Body of pancreas (tissue), 4 donors: ENCODE data around the gene PFKL. TPM values are rescaled to one million over a fixed set of nuclear protein-coding genes. Genes with fewer than 3 reads are reported as not detected.

Experiments
- ATAC-seq: fragments of 150-250 bp; one replicate; pipeline ENCODE4 v1.9.1; 2016
- DNase-seq, 4 donors: peaks; one replicate each; pipeline ENCODE4 v3.0.0-alpha.2; 2019
- H3K27ac ChIP-seq, 4 donors: fragments of 200-600 bp; sonication (generic); 1 replicate in 3 of 4; 2 replicates in 1 of 4; pipeline versions ENCODE4 v1.5.1 to v1.6.1; 2016 to 2019; ENCODE audit warnings: mild to moderate bottlenecking in 1 of 4, mixed read lengths in 1 of 4, moderate library complexity in 1 of 4
- H3K27me3 ChIP-seq, 2 donors: fragments of 200-600 bp; sonication (generic); one replicate each; pipeline ENCODE4 v1.6.0; 2016; ENCODE audit warnings: mild to moderate bottlenecking in 1 of 2
- H3K36me3 ChIP-seq, 2 donors: fragments of 200-600 bp; sonication (generic); replicated peaks in 1 of 2; 2 replicates each; pipeline ENCODE4 v1.5.1; 2016; ENCODE audit warnings: low read depth in 2 of 2; ENCODE audit not compliant: insufficient read depth in 1 of 2
- H3K4me1 ChIP-seq: fragments of 200-600 bp; sonication (generic); one replicate; pipeline ENCODE4 v1.6.0; 2016
- H3K4me3 ChIP-seq, 2 donors: fragments of 200-600 bp; sonication (generic); 1 replicate in 1 of 2; 2 replicates in 1 of 2; pipeline ENCODE4 v1.5.1; 2016 to 2019
- H3K9me3 ChIP-seq, 3 donors: fragments of 200-600 bp; sonication (generic); 1 replicate in 2 of 3; 2 replicates in 1 of 3; pipeline ENCODE4 v1.5.1; 2016
- CTCF ChIP-seq, 7 experiments: fragments of 450-650 bp in 4 of 7; fragments of 200-600 bp in 3 of 7; sonication (generic) in 3 of 7; IDR thresholded peaks; one replicate each; pipeline ENCODE4 v1.5.1; 2016 to 2019; ENCODE audit warnings: antibody characterized with exemption in 7 of 7
- POLR2A ChIP-seq, 3 donors: fragments of 450-650 bp; IDR thresholded peaks; one replicate each; pipeline ENCODE4 v1.6.1; 2016; ENCODE audit warnings: antibody characterized with exemption in 3 of 3, mild to moderate bottlenecking in 2 of 3
- WGBS, 2 donors: methylation state at CpG; one replicate each; pipeline ENCODE4 v1.1.5; 2017; 5-methylcytosine and 5-hydroxymethylcytosine counted together
- intact Hi-C: fragments of 100-400 bp; cut with DNase I; formaldehyde crosslinking; loops from one replicate; pipeline ENCODE4 v1.15.1; 2023
- total RNA-seq, 2 donors: library from RNA; depleted of rRNA; stranded (reverse); fragments of >200 nt; gene quantifications; one replicate each; pipeline ENCODE4 v1.1.0, GENCODE V29; 2016

Gene PFKL
- total RNA-seq, 2 donors from 2014 or later, result 56.8 to 104 TPM

- Histone ChIP-seq H3K4me3 (no peak overlapping the region), H3K4me1 (peaks cover 15% of the 10 kb centered on the region), H3K27me3 (no peaks in the 10 kb centered on the region), H3K9me3 (no peaks in the 10 kb centered on the region), H3K27ac (no peak overlapping the region), H3K36me3 (no peaks in the 10 kb centered on the region)
- WGBS, 2 donors, result 50 to 67% methylated on average over 9 to 13 of the region's 14 CpGs
- DNase-seq, result no peak
- TF ChIP-seq POLR2A (IDR thresholded peaks at IDR 0.05) (no peak), CTCF (IDR thresholded peaks at IDR 0.05) (no peak)
- ATAC-seq, result no peak
- intact Hi-C loops, result no loop called here
Measured at GRCh38 chr21:44295163-44295573, 4.7 kb upstream of the PFKL start.

GRCh38 chr21:44295646-44296045 lies 4.2 kb upstream of the PFKL start:
- TF ChIP-seq POLR2A (IDR thresholded peaks at IDR 0.05), result no peak
- TF ChIP-seq CTCF (IDR thresholded peaks at IDR 0.05), result no peak
- Histone ChIP-seq H3K36me3 (no peaks in the 10 kb centered on the region), H3K9me3 (no peaks in the 10 kb centered on the region), H3K4me3 (no peak overlapping the region), H3K4me1 (peaks cover 17% of the 10 kb centered on the region), H3K27me3 (no peaks in the 10 kb centered on the region), H3K27ac (no peak overlapping the region)
- intact Hi-C loops, result no loop called here
- no peak for DNase-seq
- ATAC-seq, result no peak
- 66% methylated on average over 10 of the region's 10 CpGs; no CpG with 5 or more reads in 1 of the 2 donors for WGBS, 2 donors

DNA sequence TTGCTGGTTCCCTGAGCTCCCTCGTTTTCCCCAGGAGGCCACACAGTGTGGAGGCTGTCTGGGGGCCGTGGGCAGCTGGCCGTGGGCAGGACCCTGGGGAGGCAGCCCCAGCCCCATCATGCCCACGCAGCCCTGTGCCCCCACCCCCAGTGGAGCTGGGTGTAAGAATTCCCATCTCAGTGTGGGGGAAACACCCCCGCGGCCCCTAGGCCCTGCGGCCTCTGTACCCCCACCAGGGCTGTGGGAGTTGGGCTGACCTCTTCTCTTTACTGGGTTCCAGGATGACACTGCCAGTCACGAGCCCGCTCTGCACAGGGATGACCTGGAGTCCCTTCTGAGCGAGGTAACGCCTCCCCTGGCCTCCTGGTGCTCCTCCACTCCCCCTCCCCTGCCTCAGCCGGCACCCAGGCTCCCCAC lies 3.7 kb upstream of the PFKL start:
- ATAC-seq (no peak), DNase-seq (no peak)
- no peaks in the 10 kb centered on the region for H3K36me3 ChIP-seq
- WGBS, 2 donors, result 57% methylated on average over 12 of the region's 12 CpGs; no CpG with 5 or more reads in 1 of the 2 donors
- H3K9me3 ChIP-seq, result no peaks in the 10 kb centered on the region
- H3K4me1 ChIP-seq, result peaks cover 21% of the 10 kb centered on the region
- H3K27ac ChIP-seq, result no peak overlapping the region
- no peaks in the 10 kb centered on the region for H3K27me3 ChIP-seq
- H3K4me3 ChIP-seq, result no peak overlapping the region
- intact Hi-C loops, result no loop called here
- TF ChIP-seq POLR2A (IDR thresholded peaks at IDR 0.05), result no peak
- no peak for TF ChIP-seq CTCF (IDR thresholded peaks at IDR 0.05)

- Histone ChIP-seq H3K4me3 (no peak overlapping the region), H3K27me3 (no peaks in the 10 kb centered on the region), H3K9me3 (no peaks in the 10 kb centered on the region), H3K27ac (no peak overlapping the region), H3K36me3 (no peaks in the 10 kb centered on the region), H3K4me1 (peaks cover 29% of the 10 kb centered on the region)
- DNase-seq, result no peak
- WGBS, 2 donors, result 55 to 68% methylated on average over 4 to 13 of the region's 13 CpGs
- ATAC-seq, result no peak
- TF ChIP-seq CTCF (IDR thresholded peaks at IDR 0.05) (no peak), POLR2A (IDR thresholded peaks at IDR 0.05) (no peak)
- intact Hi-C loops, result no loop called here
Measured at GRCh38 chr21:44296916-44297315, 2.9 kb upstream of the PFKL start.

DNA sequence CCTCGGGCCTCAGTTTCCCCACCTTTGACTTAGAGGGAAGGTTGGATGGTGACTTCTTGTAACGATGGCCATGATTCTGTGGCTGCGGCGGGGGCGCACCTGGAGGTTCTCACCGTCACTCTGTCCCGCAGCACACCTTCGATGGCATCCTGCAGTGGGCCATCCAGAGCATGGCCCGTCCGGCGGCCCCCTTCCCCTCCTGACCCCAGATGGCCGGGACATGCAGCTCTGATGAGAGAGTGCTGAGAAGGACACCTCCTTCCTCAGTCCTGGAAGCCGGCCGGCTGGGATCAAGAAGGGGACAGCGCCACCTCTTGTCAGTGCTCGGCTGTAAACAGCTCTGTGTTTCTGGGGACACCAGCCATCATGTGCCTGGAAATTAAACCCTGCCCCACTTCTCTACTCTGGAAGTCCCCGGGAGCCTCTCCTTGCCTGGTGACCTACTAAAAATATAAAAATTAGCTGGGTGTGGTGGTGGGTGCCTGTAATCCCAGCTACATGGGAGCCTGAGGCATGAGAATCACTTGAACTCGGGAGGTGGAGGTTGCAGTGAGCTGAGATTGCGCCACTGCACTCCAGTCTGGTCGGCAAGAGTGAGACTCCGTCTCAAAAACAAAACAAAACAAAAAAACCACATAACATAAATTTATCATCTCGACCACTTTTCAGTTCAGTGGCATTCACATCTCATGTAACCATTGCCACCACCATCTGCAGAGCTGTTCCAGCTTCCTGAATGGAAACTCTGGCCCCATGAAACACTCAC lies 2.1 kb upstream of the PFKL start:
- no peak overlapping the region for H3K27ac ChIP-seq
- H3K27me3 ChIP-seq, result no peaks in the 10 kb centered on the region
- peaks cover 37% of the 10 kb centered on the region for H3K4me1 ChIP-seq
- TF ChIP-seq POLR2A (IDR thresholded peaks at IDR 0.05) (no peak), CTCF (IDR thresholded peaks at IDR 0.05) (peak; percentile 61 to 87 (median 78))
- H3K9me3 ChIP-seq, result no peaks in the 10 kb centered on the region
- DNase-seq (peak; percentile 83 to 89 (median 86)), ATAC-seq (peak; percentile 52)
- no peaks in the 10 kb centered on the region for H3K36me3 ChIP-seq
- 17 to 23% methylated on average over 11 to 22 of the region's 22 CpGs for WGBS, 2 donors
- H3K4me3 ChIP-seq, result no peak overlapping the region
- intact Hi-C loops, result no loop called here
